H1 (cell line): ENCODE data around the gene TTC8. TPM values are rescaled to one million over a fixed set of nuclear protein-coding genes. Genes with fewer than 3 reads are reported as not detected.

Experiments
- CTCF ChIA-PET: fragments of 300-600 bp; sonication (Branson Sonifier 250); formaldehyde crosslinking; loops from one replicate; lab custom pipeline; 2021; ENCODE audit not compliant: partially characterized antibody; lab: Charles Lee
- POLR2A ChIA-PET: fragments of 300-600 bp; sonication (Branson Sonifier 250); formaldehyde crosslinking; loops from one replicate; lab custom pipeline; 2021; ENCODE audit warnings: inconsistent platforms; ENCODE audit not compliant: partially characterized antibody; lab: Charles Lee
- DNase-seq, 2 experiments: peaks; one replicate each; pipeline versions ENCODE4 v3.0.0 to v3.0.0-alpha.2; 2010 to 2022; ENCODE audit warnings: low spot score in 2 of 2, low read depth in 1 of 2, mixed read lengths in 1 of 2
- FAIRE-seq: peaks from 2 replicates; lab custom pipeline; 2011; peaks lifted over from hg19 to GRCh38; lab: Jason Lieb, UNC
- H2AFZ ChIP-seq: 2 replicates; pipeline ENCODE4 v1.8.1; 2012; ENCODE audit warnings: low read length, inconsistent platforms
- H2AK5ac ChIP-seq: 2 replicates; pipeline ENCODE4 v1.6.1; 2013; ENCODE audit warnings: low read depth, low read length
- H2BK120ac ChIP-seq: replicated peaks from 2 replicates; pipeline ENCODE3; 2013; ENCODE audit warnings: low read depth, low read length, inconsistent platforms
- H2BK12ac ChIP-seq: 2 replicates; pipeline ENCODE4 v1.6.1; 2013; ENCODE audit warnings: low read depth, low read length
- H2BK15ac ChIP-seq: 2 replicates; pipeline ENCODE4 v1.6.1; 2013; ENCODE audit warnings: low read length
- H2BK20ac ChIP-seq: 2 replicates; pipeline ENCODE4 v1.6.1; 2013; ENCODE audit warnings: low read length
- H2BK5ac ChIP-seq: 2 replicates; pipeline ENCODE4 v1.6.1; 2013; ENCODE audit warnings: low read depth, low read length
- H3K14ac ChIP-seq: 2 replicates; pipeline ENCODE4 v1.6.1; 2013; ENCODE audit warnings: inconsistent platforms; ENCODE audit not compliant: insufficient read length
- H3K18ac ChIP-seq: 2 replicates; pipeline ENCODE4 v1.6.1; 2013; ENCODE audit warnings: low read length; ENCODE audit errors: extremely low read depth
- H3K23ac ChIP-seq: 2 replicates; pipeline ENCODE4 v1.6.1; 2013; ENCODE audit warnings: inconsistent platforms; ENCODE audit not compliant: insufficient read length
- H3K23me2 ChIP-seq: 2 replicates; pipeline ENCODE4 v1.6.1; 2013; ENCODE audit warnings: low read depth, low read length
- H3K27ac ChIP-seq: 2 replicates; pipeline ENCODE4 v1.6.1; 2011; ENCODE audit warnings: low read depth, low read length, inconsistent platforms
- H3K27me3 ChIP-seq, 4 experiments: replicated peaks in 1 of 4; 1 replicate in 1 of 4; 2 replicates in 3 of 4; pipeline versions ENCODE4 v1.6.1 to v1.8.1; 2011 to 2013; ENCODE audit warnings: low read length in 3 of 4, mild to moderate bottlenecking in 3 of 4, inconsistent platforms in 2 of 4, mixed read lengths in 2 of 4, moderate library complexity in 1 of 4; ENCODE audit not compliant: control insufficient read depth in 3 of 4, insufficient read depth in 3 of 4; ENCODE audit errors: extremely low read depth in 1 of 4
- H3K36me3 ChIP-seq, 4 experiments: 2 replicates each; pipeline versions ENCODE4 v1.6.1 to v1.8.1; 2011 to 2013; ENCODE audit warnings: mild to moderate bottlenecking in 4 of 4, low read length in 3 of 4, moderate library complexity in 2 of 4, control low read depth in 1 of 4, inconsistent platforms in 1 of 4; ENCODE audit not compliant: insufficient read depth in 4 of 4, control insufficient read depth in 2 of 4
- H3K4ac ChIP-seq: replicated peaks from 2 replicates; pipeline ENCODE3; 2013; ENCODE audit warnings: low read length, low read depth, mixed read lengths, inconsistent platforms; ENCODE audit not compliant: insufficient read length
- H3K4me1 ChIP-seq, 4 experiments: replicated peaks in 1 of 4; 1 replicate in 1 of 4; 2 replicates in 3 of 4; pipeline versions ENCODE4 v1.6.1 to v1.8.1; 2011 to 2013; ENCODE audit warnings: low read length in 3 of 4, inconsistent platforms in 2 of 4, mixed read lengths in 1 of 4; ENCODE audit not compliant: insufficient read depth in 4 of 4, control insufficient read depth in 3 of 4
- H3K4me2 ChIP-seq, 2 experiments: 2 replicates each; pipeline versions ENCODE4 v1.6.1 to v1.8.1; 2011 to 2013; ENCODE audit warnings: low read depth in 2 of 2, low read length in 2 of 2, control low read depth in 1 of 2, inconsistent platforms in 1 of 2, mild to moderate bottlenecking in 1 of 2; ENCODE audit not compliant: insufficient read depth in 1 of 2
- H3K4me3 ChIP-seq, 4 experiments: fragments of 200-600, 300-600 bp in 1 of 4; sonication (generic), shearing (Covaris generic), sonication (Bioruptor Twin) in 1 of 4; 2 replicates each; pipeline versions ENCODE4 v1.5.1 to v1.8.1; 2011 to 2016; ENCODE audit warnings: low read length in 4 of 4, low read depth in 3 of 4, control low read depth in 2 of 4, inconsistent platforms in 2 of 4, mild to moderate bottlenecking in 2 of 4, mixed read lengths in 1 of 4, moderate library complexity in 1 of 4; ENCODE audit not compliant: insufficient read depth in 2 of 4; ENCODE audit errors: extremely low read depth in 1 of 4
- H3K56ac ChIP-seq: replicated peaks from 2 replicates; pipeline ENCODE3; 2013; ENCODE audit warnings: low read depth, mild to moderate bottlenecking, mixed read lengths, low read length, inconsistent platforms; ENCODE audit not compliant: insufficient read length
- H3K79me1 ChIP-seq: 2 replicates; pipeline ENCODE4 v1.6.1; 2013; ENCODE audit warnings: low read depth, low read length, control low read depth
- H3K79me2 ChIP-seq, 2 experiments: 2 replicates each; pipeline versions ENCODE4 v1.6.1 to v1.8.1; 2012 to 2013; ENCODE audit warnings: low read length in 2 of 2, mild to moderate bottlenecking in 2 of 2, inconsistent platforms in 1 of 2; ENCODE audit not compliant: insufficient read depth in 2 of 2, control insufficient read depth in 1 of 2
- H3K9ac ChIP-seq, 4 experiments: replicated peaks in 1 of 4; 1 replicate in 1 of 4; 2 replicates in 3 of 4; pipeline versions ENCODE4 v1.6.1 to v1.8.1; 2011 to 2013; ENCODE audit warnings: low read depth in 3 of 4, low read length in 3 of 4, control low read depth in 2 of 4, mild to moderate bottlenecking in 2 of 4, moderate library complexity in 2 of 4, inconsistent platforms in 1 of 4; ENCODE audit errors: extremely low read depth in 1 of 4
- H3K9me3 ChIP-seq, 2 experiments: 2 replicates each; pipeline versions ENCODE4 v1.6.1 to v1.8.1; 2012 to 2013; ENCODE audit warnings: mild to moderate bottlenecking in 2 of 2, moderate library complexity in 2 of 2, control low read depth in 1 of 2, inconsistent platforms in 1 of 2, low read depth in 1 of 2, low read length in 1 of 2, mixed read lengths in 1 of 2; ENCODE audit not compliant: insufficient read depth in 2 of 2
- H4K20me1 ChIP-seq, 2 experiments: replicated peaks in 1 of 2; 2 replicates each; pipeline versions ENCODE3 to v1.8.1; 2011 to 2013; ENCODE audit warnings: inconsistent platforms in 2 of 2, low read length in 2 of 2, mild to moderate bottlenecking in 1 of 2; ENCODE audit not compliant: insufficient read depth in 2 of 2, control insufficient read depth in 1 of 2
- H4K5ac ChIP-seq: 2 replicates; pipeline ENCODE4 v1.6.1; 2013; ENCODE audit warnings: low read length, low read depth, mixed read lengths, inconsistent platforms; ENCODE audit not compliant: insufficient read length
- H4K8ac ChIP-seq: 2 replicates; pipeline ENCODE4 v1.8.0; 2013; ENCODE audit warnings: mild to moderate bottlenecking, moderate library complexity, low read length, inconsistent platforms; ENCODE audit not compliant: insufficient read depth; ENCODE audit errors: extremely low read depth
- H4K91ac ChIP-seq: replicated peaks from 2 replicates; pipeline ENCODE3; 2013; ENCODE audit warnings: low read length, mixed read lengths, inconsistent platforms; ENCODE audit not compliant: insufficient read length
- EZH2 ChIP-seq: fragments of 200-600 bp; sonication (generic); IDR thresholded peaks from 2 replicates; pipeline ENCODE4 v1.7.1; 2012; ENCODE audit warnings: low read depth, mild to moderate bottlenecking, moderate library complexity, low read length, inconsistent platforms; ENCODE audit not compliant: severe bottlenecking
- GTF2F1 ChIP-seq: IDR thresholded peaks from 2 replicates; pipeline ENCODE4 v1.6.1; 2012; ENCODE audit warnings: low read depth, low read length, improper control_type of control experiment, borderline replicate concordance
- RNF2 ChIP-seq: fragments of 200-900, 300-1000 bp; sonication (generic); IDR thresholded peaks from 2 replicates; pipeline ENCODE4 v1.7.1; 2016; ENCODE audit warnings: borderline replicate concordance, low read depth, mild to moderate bottlenecking, antibody characterized with exemption, low read length; ENCODE audit not compliant: poor library complexity, severe bottlenecking; ENCODE audit errors: missing control alignments
- SIRT6 ChIP-seq: IDR thresholded peaks from one replicate; pipeline ENCODE4 v1.7.1; 2012; ENCODE audit warnings: low read length, inconsistent platforms
- WGBS, 2 experiments: shearing (Covaris generic) in 1 of 2; methylation state at CpG; one replicate each; pipeline versions ENCODE4 v1.1.6 to v1.1.7; 2013 to 2015; ENCODE audit warnings: low lambda C conversion rate in 2 of 2, mixed read lengths in 2 of 2, inconsistent platforms in 1 of 2, low coverage in 1 of 2, missing lambda C conversion rate in 1 of 2; ENCODE audit not compliant: insufficient replicate concordance in 2 of 2, insufficient coverage in 1 of 2, insufficient read length in 1 of 2; ENCODE audit errors: extremely low coverage in 1 of 2, missing lambda C conversion rate in 1 of 2; 5-methylcytosine and 5-hydroxymethylcytosine counted together
- polyA plus RNA-seq, 7 experiments: library from polyadenylated mRNA; depleted of rRNA in 3 of 7; stranded (reverse) in 5 of 7; unstranded in 2 of 7; fragments of >200 nt in 5 of 7; fragments of 200-250 nt in 2 of 7; gene quantifications; 1 replicate in 5 of 7; 2 replicates in 1 of 7; 4 replicates in 1 of 7; pipeline versions ENCODE4 v1.2.1 to v1.2.3, GENCODE V29; 2011 to 2013; ENCODE audit warnings: missing spikeins in 2 of 7, mixed read lengths in 2 of 7
- total RNA-seq: library from RNA; stranded (reverse); fragmentation: NEBNext Ultra II Directional; extraction: Animal tissue kit (Norgen Biotek cat#: 25700); gene quantifications from 2 replicates; pipeline ENCODE4 v1.2.1, GENCODE V29; 2021

TTC8 gene
- total and polyA plus RNA-seq, 2 of the 8 experiments (the other 6 are each of a cell fraction or from before 2014, with no cell fraction given), result 13.1 to 13.5 TPM

DNA sequence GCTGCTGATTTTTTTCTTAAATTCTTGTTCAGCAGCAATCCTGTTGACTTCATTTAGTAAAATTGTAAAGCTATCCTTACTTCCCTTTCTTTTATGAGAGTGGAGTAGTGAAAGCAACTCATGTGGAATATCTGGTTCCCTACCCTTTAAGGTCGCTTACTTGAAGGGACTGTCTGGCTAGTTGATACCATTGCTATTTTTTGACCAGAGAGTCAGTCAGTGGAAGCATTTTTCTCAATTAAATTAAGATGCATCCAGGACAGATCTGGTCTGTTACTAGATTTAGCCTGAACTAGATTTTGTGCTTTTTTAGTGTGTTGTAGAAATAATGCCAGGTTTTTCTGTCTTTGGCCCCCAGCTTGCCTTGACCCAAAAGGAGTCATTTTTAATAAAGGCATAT, 18.0 kb downstream of the TTC8 start:
- ChIA-PET CTCF (interaction anchor here (1.1 kb wide), 1 partner anchor 174 kb away, joined by 3 read pairs; no protein-coding TSS in a partner anchor), POLR2A (no interaction called here)
- no peak for TF ChIP-seq SIRT6
- no peak for TF ChIP-seq EZH2
- TF ChIP-seq RNF2, result no peak
- TF ChIP-seq GTF2F1, result no peak
- Histone ChIP-seq H2AFZ (no peak overlapping the region), H3K56ac (no peak overlapping the region), H2BK120ac (no peak overlapping the region), H3K27me3 (no peaks in the 10 kb centered on the region), H3K4ac (no peak overlapping the region), H3K4me2 (no peak overlapping the region), H3K79me2 (no peaks in the 10 kb centered on the region), H2BK5ac (no peak overlapping the region), H3K4me1 (no peaks in the 10 kb centered on the region), H3K79me1 (no peaks in the 10 kb centered on the region), H4K5ac (no peak overlapping the region), H2BK20ac (no peak overlapping the region), H4K20me1 (no peaks in the 10 kb centered on the region), H3K18ac (no peak overlapping the region), H4K91ac (no peak overlapping the region), H4K8ac (no peak overlapping the region), H3K23ac (no peak overlapping the region), H3K23me2 (no peaks in the 10 kb centered on the region; the same call in 1 of the 2 replicates), H3K9me3 (no peaks in the 10 kb centered on the region), H3K9ac (no peak overlapping the region), H2BK12ac (no peak overlapping the region), H3K14ac (no peak overlapping the region), H2BK15ac (no peak overlapping the region), H3K36me3 (no peaks in the 10 kb centered on the region), H3K4me3 (no peak overlapping the region), H3K27ac (no peak overlapping the region), H2AK5ac (no peak overlapping the region)
- DNase-seq (no peak), FAIRE-seq (no peak)
- 95% methylated on average over 1 of the region's 1 CpG; no CpG with 5 or more reads in 1 of the 2 experiments for WGBS, 2 experiments
